ENCODE results near the gene DIPK1B. TPM values are rescaled to one million over a fixed set of nuclear protein-coding genes. Genes with fewer than 3 reads are reported as not detected.

The DIPK1B gene
- total and polyA plus RNA-seq, 10 of the 15 experiments (the other 5 are each of a cell fraction or from before 2014, with no cell fraction given): 0.08 to 0.28 (median 0.13) TPM; not detected in 3

- intact Hi-C loops (cut with micrococcal nuclease; ENCODE audit: unreplicated experiment): no loop called here
- peaks cover 4 to 10% of the 10 kb centered on the region in 2 experiments; a peak in 3 of 4 replicates for H3K27me3 ChIP-seq (replicated peaks in 1 of 2; ENCODE audit: control insufficient read depth in 2 of 2, insufficient read depth in 2 of 2, low read length in 1 of 2)
- FAIRE-seq: no peak
- no peak overlapping the region for H2AFZ ChIP-seq (ENCODE audit: control insufficient read depth, low read depth, low read length)
- H3K4me1 ChIP-seq (ENCODE audit: control insufficient read depth, insufficient read depth, low read length): no peaks in the 10 kb centered on the region
- RAD21 ChIA-PET (ENCODE audit: unreplicated experiment): no interaction called here
- in situ Hi-C loops (cut with MboI): no loop called here
- no TSS peak for BruUV-seq (replicated peaks)
- H3K79me2 ChIP-seq (ENCODE audit: control insufficient read depth, insufficient read depth, low read length): no peaks in the 10 kb centered on the region
- H3K27ac ChIP-seq (ENCODE audit: control insufficient read depth, insufficient read depth): no peak overlapping the region
- H3K4me2 ChIP-seq (ENCODE audit: control insufficient read depth, insufficient read depth): no peak overlapping the region
- no peak overlapping the region for H3K4me3 ChIP-seq
- H3K9me3 ChIP-seq (replicated peaks; ENCODE audit: control insufficient read depth, insufficient read depth, low read length): no peaks in the 10 kb centered on the region
- no peaks in the 10 kb centered on the region for H3K36me3 ChIP-seq (ENCODE audit: control insufficient read depth in 2 of 2, insufficient read depth in 2 of 2, low read length in 1 of 2)
- 2% methylated on average over 20 of the region's 109 CpGs for WGBS (ENCODE audit: insufficient coverage, insufficient replicate concordance, low lambda C conversion rate, missing lambda C conversion rate)
- POLR2A ChIA-PET: no interaction called here
- SMC1A ChIA-PET (ENCODE audit: uncharacterized antibody, unreplicated experiment): no interaction called here
- H4K20me1 ChIP-seq (ENCODE audit: control insufficient read depth, insufficient read depth): no peaks in the 10 kb centered on the region
- no peak for ATAC-seq
- no peak for DNase-seq (ENCODE audit: low read depth, low spot score)
- H3K9ac ChIP-seq (ENCODE audit: control insufficient read depth, insufficient read depth, low read length): no peak overlapping the region
- CTCF ChIA-PET: no interaction called here
- TF ChIP-seq SKIL (IDR thresholded peaks at IDR 0.05; ENCODE audit: low read depth, poor library complexity, severe bottlenecking): no peak
- TF ChIP-seq SUZ12 (IDR thresholded peaks at IDR 0.05; ENCODE audit: unreplicated experiment): peak; percentile 66
Observed at GRCh38 chr9:136665704-136666371, 46.5 kb upstream of the DIPK1B start.

Data from GM12878 (cell line).